Hepatocyte (in vitro differentiated cells): ENCODE measurements around the gene FGGY. TPM values are rescaled to one million over a fixed set of nuclear protein-coding genes. Genes with fewer than 3 reads are reported as not detected.
A peak's percentile ranks its signal among the peaks of the same experiment; 100 is the strongest.

ENCODE experiments used
- DNase-seq: peaks from one replicate; pipeline ENCODE4 v3.0.0-alpha.2; 2016; ENCODE audit warnings: low spot score
- H2AFZ ChIP-seq: fragments of 200-600 bp; sonication (generic); 2 replicates; pipeline ENCODE4 v1.6.0; 2016; ENCODE audit warnings: antibody characterized with exemption, mild to moderate bottlenecking
- H3K27ac ChIP-seq: fragments of 200-600 bp; sonication (generic); 2 replicates; pipeline ENCODE4 v1.5.1; 2016; ENCODE audit warnings: mild to moderate bottlenecking
- H3K27me3 ChIP-seq: fragments of 200-600 bp; sonication (generic); 2 replicates; pipeline ENCODE4 v1.6.1; 2016
- H3K36me3 ChIP-seq: fragments of 200-600 bp; sonication (generic); replicated peaks from 2 replicates; pipeline ENCODE4 v1.5.1; 2016; ENCODE audit warnings: low read depth; ENCODE audit not compliant: insufficient read depth
- H3K4me1 ChIP-seq: fragments of 200-600 bp; sonication (generic); 2 replicates; pipeline ENCODE4 v1.5.1; 2016; ENCODE audit warnings: mild to moderate bottlenecking, moderate library complexity; ENCODE audit not compliant: insufficient read depth
- H3K4me2 ChIP-seq: fragments of 200-600 bp; sonication (generic); 2 replicates; pipeline ENCODE4 v1.6.0; 2016
- H3K4me3 ChIP-seq: fragments of 200-600 bp; sonication (generic); 2 replicates; pipeline ENCODE4 v1.5.1; 2016; ENCODE audit warnings: mild to moderate bottlenecking
- H3K79me2 ChIP-seq: fragments of 200-600 bp; sonication (generic); 2 replicates; pipeline ENCODE4 v1.6.0; 2017; ENCODE audit warnings: mild to moderate bottlenecking
- H3K9me2 ChIP-seq: fragments of 200-600 bp; sonication (generic); replicated peaks from 2 replicates; pipeline ENCODE4 v1.6.0; 2017; ENCODE audit warnings: mild to moderate bottlenecking; ENCODE audit not compliant: insufficient read depth
- H3K9me3 ChIP-seq: fragments of 200-600 bp; sonication (generic); 2 replicates; pipeline ENCODE4 v1.5.1; 2016; ENCODE audit warnings: low read depth, mild to moderate bottlenecking
- H4K20me1 ChIP-seq: fragments of 200-600 bp; sonication (generic); 2 replicates; pipeline ENCODE4 v1.6.0; 2016; ENCODE audit warnings: mild to moderate bottlenecking; ENCODE audit not compliant: insufficient read depth, poor library complexity, severe bottlenecking
- EZH2 ChIP-seq: fragments of 200-600 bp; sonication (generic); IDR thresholded peaks from 2 replicates; pipeline ENCODE4 v1.6.1; 2016; ENCODE audit warnings: antibody characterized with exemption, mild to moderate bottlenecking, borderline replicate concordance
- EZH2phosphoT487 ChIP-seq: fragments of 200-600 bp; sonication (generic); IDR thresholded peaks from one replicate; pipeline ENCODE4 v1.6.1; 2018; ENCODE audit warnings: antibody characterized with exemption, mild to moderate bottlenecking, low read depth, moderate library complexity; ENCODE audit not compliant: unreplicated experiment, severe bottlenecking
- WGBS: methylation state at CpG from one replicate; pipeline ENCODE4 v1.1.6; 2016; ENCODE audit warnings: low lambda C conversion rate; ENCODE audit errors: missing lambda C conversion rate; 5-methylcytosine and 5-hydroxymethylcytosine counted together
- polyA plus RNA-seq: library from polyadenylated mRNA; unstranded; fragments of >200 nt; fragmentation: Nextera tagmentation; extraction: Ambion mirVana; gene quantifications from 2 replicates; pipeline ENCODE4 v1.2.1, GENCODE V29; 2016
- total RNA-seq: library from RNA; depleted of rRNA; stranded (reverse); fragments of >200 nt; gene quantifications from 2 replicates; pipeline ENCODE4 v1.2.3, GENCODE V29; 2014
- TF ChIP-seq, protein P1 (sequence below): fragments of 200-600 bp; sonication (generic); IDR thresholded peaks from 2 replicates; pipeline ENCODE4 v1.5.1; 2016; ENCODE audit warnings: antibody characterized with exemption, mild to moderate bottlenecking; ENCODE audit not compliant: poor library complexity

FGGY gene
- total and polyA plus RNA-seq, 2 experiments from 2014 or later, result 18.0 to 20.6 TPM

DNA sequence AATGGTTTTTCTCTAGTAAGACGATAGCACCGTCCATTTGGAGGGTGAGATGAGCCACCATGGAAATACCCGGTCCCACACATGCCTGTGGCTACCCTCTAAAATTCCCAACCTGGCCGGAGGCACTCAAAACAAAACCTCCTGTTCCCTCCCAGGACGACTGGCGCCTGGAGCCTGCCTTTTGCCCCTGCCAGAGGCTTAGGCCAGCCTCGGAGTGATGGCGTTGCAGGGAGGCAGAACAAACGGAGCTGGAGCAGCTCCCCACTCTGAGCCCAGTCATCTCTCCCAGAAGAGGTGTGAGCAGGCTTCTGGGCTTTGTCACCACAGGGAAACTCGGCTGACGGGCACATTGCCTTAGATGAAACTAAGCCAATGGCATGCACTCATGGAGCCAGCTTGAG lies 304.1 kb downstream of the FGGY start:
- Histone ChIP-seq H3K9me2 (no peaks in the 10 kb centered on the region), H3K4me1 (peaks cover 16% of the 10 kb centered on the region), H4K20me1 (no peaks in the 10 kb centered on the region), H3K9me3 (no peaks in the 10 kb centered on the region), H3K4me2 (no peak overlapping the region), H2AFZ (no peak overlapping the region), H3K27ac (no peak overlapping the region), H3K27me3 (no peaks in the 10 kb centered on the region), H3K79me2 (no peaks in the 10 kb centered on the region), H3K36me3 (no peaks in the 10 kb centered on the region), H3K4me3 (no peak overlapping the region)
- no peak for DNase-seq
- no peak for TF ChIP-seq EZH2
- no peak for TF ChIP-seq EZH2phosphoT487
- TF ChIP-seq, protein P1, sequence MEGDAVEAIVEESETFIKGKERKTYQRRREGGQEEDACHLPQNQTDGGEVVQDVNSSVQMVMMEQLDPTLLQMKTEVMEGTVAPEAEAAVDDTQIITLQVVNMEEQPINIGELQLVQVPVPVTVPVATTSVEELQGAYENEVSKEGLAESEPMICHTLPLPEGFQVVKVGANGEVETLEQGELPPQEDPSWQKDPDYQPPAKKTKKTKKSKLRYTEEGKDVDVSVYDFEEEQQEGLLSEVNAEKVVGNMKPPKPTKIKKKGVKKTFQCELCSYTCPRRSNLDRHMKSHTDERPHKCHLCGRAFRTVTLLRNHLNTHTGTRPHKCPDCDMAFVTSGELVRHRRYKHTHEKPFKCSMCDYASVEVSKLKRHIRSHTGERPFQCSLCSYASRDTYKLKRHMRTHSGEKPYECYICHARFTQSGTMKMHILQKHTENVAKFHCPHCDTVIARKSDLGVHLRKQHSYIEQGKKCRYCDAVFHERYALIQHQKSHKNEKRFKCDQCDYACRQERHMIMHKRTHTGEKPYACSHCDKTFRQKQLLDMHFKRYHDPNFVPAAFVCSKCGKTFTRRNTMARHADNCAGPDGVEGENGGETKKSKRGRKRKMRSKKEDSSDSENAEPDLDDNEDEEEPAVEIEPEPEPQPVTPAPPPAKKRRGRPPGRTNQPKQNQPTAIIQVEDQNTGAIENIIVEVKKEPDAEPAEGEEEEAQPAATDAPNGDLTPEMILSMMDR, result no peak
- WGBS, result 72% methylated on average over 11 of the region's 11 CpGs

DNA sequence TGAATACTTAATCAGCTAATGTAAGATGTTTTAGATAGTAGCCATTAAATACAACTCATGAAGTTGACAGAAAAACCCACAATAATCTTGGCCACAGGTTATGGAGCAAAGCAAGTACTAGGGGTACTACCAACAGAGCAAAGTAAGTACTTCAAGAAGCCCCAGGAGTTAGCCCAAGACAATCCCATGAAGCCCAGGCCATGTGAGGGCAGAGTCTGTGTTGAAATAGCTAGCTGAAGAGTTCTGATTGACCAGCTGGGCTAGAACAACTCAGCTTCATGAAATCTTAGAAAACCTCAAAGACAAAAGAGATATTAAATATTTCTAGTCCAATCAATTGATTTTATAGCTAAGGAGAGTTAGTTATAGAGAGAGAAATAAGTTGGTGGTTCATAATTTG lies 304.9 kb downstream of the FGGY start:
- no peaks in the 10 kb centered on the region for H4K20me1 ChIP-seq
- TF ChIP-seq EZH2phosphoT487, result no peak
- no peaks in the 10 kb centered on the region for H3K9me2 ChIP-seq
- no peak overlapping the region for H3K4me2 ChIP-seq
- H3K4me3 ChIP-seq, result no peak overlapping the region
- H2AFZ ChIP-seq, result no peak overlapping the region
- H3K9me3 ChIP-seq, result no peaks in the 10 kb centered on the region
- no peaks in the 10 kb centered on the region for H3K79me2 ChIP-seq
- H3K27ac ChIP-seq, result no peak overlapping the region
- no peak for DNase-seq
- no peaks in the 10 kb centered on the region for H3K36me3 ChIP-seq
- H3K27me3 ChIP-seq, result no peaks in the 10 kb centered on the region
- H3K4me1 ChIP-seq, result peaks cover 15% of the 10 kb centered on the region

DNA sequence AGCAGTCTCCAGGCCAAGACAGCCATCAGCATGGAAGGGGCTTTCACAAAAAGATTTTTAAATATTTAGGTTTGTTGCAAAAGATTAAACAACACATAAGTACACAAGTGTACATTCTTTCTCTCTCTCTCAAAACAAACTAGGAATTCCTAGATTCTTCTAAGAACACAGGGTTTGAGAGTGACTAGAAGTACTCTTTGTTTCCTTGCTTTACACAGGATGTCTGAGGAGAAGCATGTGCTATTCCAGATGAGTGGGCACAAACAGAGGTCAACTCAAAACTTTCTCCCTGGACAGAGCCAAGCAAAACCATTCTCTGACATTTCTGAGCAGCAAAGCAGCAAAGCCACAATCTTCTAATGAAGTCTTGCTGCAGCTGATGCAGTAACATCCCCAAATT lies 307.3 kb downstream of the FGGY start:
- Histone ChIP-seq H3K27ac (no peak overlapping the region), H3K9me2 (no peaks in the 10 kb centered on the region), H3K9me3 (no peaks in the 10 kb centered on the region), H2AFZ (no peak overlapping the region), H3K27me3 (no peaks in the 10 kb centered on the region), H4K20me1 (no peaks in the 10 kb centered on the region), H3K36me3 (no peaks in the 10 kb centered on the region), H3K4me1 (peaks cover 13% of the 10 kb centered on the region), H3K4me2 (no peak overlapping the region), H3K79me2 (no peaks in the 10 kb centered on the region), H3K4me3 (no peak overlapping the region)
- TF ChIP-seq EZH2, result no peak
- no peak for TF ChIP-seq EZH2phosphoT487
- TF ChIP-seq, protein P1, result no peak
- no peak for DNase-seq

DNA sequence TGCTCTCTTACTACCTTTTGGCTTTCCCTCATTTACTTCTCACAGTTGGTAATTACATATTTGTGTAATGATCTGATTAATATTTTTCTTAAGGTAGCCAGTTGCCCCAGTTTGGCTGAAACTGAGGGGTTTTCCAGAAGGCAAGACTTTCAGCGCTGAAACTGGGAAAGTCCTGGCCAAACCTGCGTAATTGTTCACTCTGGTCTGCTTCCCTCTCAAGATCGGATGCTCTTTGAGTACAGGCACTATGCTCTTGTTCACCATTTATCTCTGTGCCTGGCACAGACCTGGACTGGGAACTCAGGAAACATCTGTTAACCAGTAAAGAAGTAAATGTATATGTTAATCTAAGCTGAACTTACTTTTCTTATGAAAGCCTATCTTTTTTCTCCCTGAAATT lies 308.3 kb downstream of the FGGY start:
- no peaks in the 10 kb centered on the region for H3K9me3 ChIP-seq
- no peaks in the 10 kb centered on the region for H3K79me2 ChIP-seq
- 82% methylated on average over 3 of the region's 3 CpGs for WGBS
- TF ChIP-seq EZH2phosphoT487 (no peak), EZH2 (no peak)
- H3K9me2 ChIP-seq, result no peaks in the 10 kb centered on the region
- H3K4me3 ChIP-seq, result no peak overlapping the region
- peaks cover 13% of the 10 kb centered on the region for H3K4me1 ChIP-seq
- no peak overlapping the region for H3K4me2 ChIP-seq
- DNase-seq, result no peak
- no peak overlapping the region for H2AFZ ChIP-seq
- no peaks in the 10 kb centered on the region for H3K27me3 ChIP-seq
- H3K27ac ChIP-seq, result peak overlapping the region; percentile 20
- no peaks in the 10 kb centered on the region for H3K36me3 ChIP-seq
- no peaks in the 10 kb centered on the region for H4K20me1 ChIP-seq

DNA sequence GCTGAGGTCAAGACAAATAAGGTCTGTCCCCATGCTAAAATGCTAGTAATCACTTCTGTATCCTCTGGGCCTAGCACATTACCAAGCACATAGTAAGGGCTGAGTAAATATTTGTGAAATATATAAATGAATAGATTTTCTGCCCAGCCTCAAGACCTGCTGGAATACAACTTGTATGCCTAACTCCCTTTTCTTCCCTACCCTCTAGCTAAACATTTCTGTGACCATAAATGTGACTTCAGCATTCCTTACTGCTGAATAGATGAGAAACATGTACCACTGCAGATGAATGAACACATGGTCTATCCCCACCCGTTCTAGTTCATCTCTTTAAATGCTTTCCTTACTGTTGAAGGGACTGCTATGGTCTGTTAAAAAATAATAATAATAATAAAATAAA lies 308.9 kb downstream of the FGGY start:
- 0% methylated on average over 1 of the region's 1 CpG for WGBS

More for the DNA sequence above, 308.9 kb downstream of the FGGY start:
- Histone ChIP-seq H3K4me2 (no peak overlapping the region), H3K79me2 (no peaks in the 10 kb centered on the region), H4K20me1 (no peaks in the 10 kb centered on the region), H2AFZ (no peak overlapping the region), H3K36me3 (no peaks in the 10 kb centered on the region), H3K9me3 (no peaks in the 10 kb centered on the region), H3K9me2 (no peaks in the 10 kb centered on the region), H3K4me1 (peaks cover 13% of the 10 kb centered on the region), H3K4me3 (no peak overlapping the region), H3K27me3 (no peaks in the 10 kb centered on the region), H3K27ac (peak overlapping the region; percentile 20)
- no peak for DNase-seq
- TF ChIP-seq EZH2phosphoT487 (no peak), EZH2 (no peak)
- TF ChIP-seq, protein P1, result no peak
